Activated CD4-positive, alpha-beta T cell treated with anti-CD3 and anti-CD28 coated beads, Interleukin-2, amount 10 ng/mL, durations not matched to agents 7 days and 5 days (primary cell): Measurements from ENCODE around the gene PCF11. TPM values are rescaled to one million over a fixed set of nuclear protein-coding genes. Genes with fewer than 3 reads are reported as not detected.

Experiments used
- CTCF ChIA-PET: fragments of 350-600 bp; sonication (Branson Sonifier 250); formaldehyde crosslinking; loops from one replicate; lab custom pipeline; 2021; ENCODE audit warnings: antibody characterized with exemption; lab: Charles Lee
- POLR2A ChIA-PET: fragments of 350-600 bp; sonication (Branson Sonifier 250); formaldehyde crosslinking; loops from one replicate; lab custom pipeline; 2021; ENCODE audit warnings: antibody characterized with exemption; lab: Charles Lee
- DNase-seq: peaks from one replicate; pipeline ENCODE4 v3.0.0-alpha.2; 2020
- H3K27ac Mint-ChIP-seq: one replicate; pipeline ENCODE4 v1.8.0; 2021; ENCODE audit warnings: mild to moderate bottlenecking, moderate library complexity, mixed read lengths
- H3K27me3 Mint-ChIP-seq: one replicate; pipeline ENCODE4 v1.8.0; 2021; ENCODE audit warnings: mixed read lengths
- H3K36me3 Mint-ChIP-seq: one replicate; pipeline ENCODE4 v1.8.0; 2021; ENCODE audit warnings: low read depth, mixed read lengths
- H3K4me1 Mint-ChIP-seq: one replicate; pipeline ENCODE4 v1.8.0; 2021; ENCODE audit warnings: mixed read lengths
- H3K4me3 Mint-ChIP-seq: one replicate; pipeline ENCODE4 v1.8.0; 2021; ENCODE audit warnings: mild to moderate bottlenecking, moderate library complexity, mixed read lengths
- H3K9me3 Mint-ChIP-seq: one replicate; pipeline ENCODE4 v1.8.0; 2021; ENCODE audit warnings: mixed read lengths
- total RNA-seq, 2 experiments: library from RNA; stranded (reverse); gene quantifications; one replicate each; pipeline ENCODE4 v1.2.3, GENCODE V29; 2021

The PCF11 gene, protein sequence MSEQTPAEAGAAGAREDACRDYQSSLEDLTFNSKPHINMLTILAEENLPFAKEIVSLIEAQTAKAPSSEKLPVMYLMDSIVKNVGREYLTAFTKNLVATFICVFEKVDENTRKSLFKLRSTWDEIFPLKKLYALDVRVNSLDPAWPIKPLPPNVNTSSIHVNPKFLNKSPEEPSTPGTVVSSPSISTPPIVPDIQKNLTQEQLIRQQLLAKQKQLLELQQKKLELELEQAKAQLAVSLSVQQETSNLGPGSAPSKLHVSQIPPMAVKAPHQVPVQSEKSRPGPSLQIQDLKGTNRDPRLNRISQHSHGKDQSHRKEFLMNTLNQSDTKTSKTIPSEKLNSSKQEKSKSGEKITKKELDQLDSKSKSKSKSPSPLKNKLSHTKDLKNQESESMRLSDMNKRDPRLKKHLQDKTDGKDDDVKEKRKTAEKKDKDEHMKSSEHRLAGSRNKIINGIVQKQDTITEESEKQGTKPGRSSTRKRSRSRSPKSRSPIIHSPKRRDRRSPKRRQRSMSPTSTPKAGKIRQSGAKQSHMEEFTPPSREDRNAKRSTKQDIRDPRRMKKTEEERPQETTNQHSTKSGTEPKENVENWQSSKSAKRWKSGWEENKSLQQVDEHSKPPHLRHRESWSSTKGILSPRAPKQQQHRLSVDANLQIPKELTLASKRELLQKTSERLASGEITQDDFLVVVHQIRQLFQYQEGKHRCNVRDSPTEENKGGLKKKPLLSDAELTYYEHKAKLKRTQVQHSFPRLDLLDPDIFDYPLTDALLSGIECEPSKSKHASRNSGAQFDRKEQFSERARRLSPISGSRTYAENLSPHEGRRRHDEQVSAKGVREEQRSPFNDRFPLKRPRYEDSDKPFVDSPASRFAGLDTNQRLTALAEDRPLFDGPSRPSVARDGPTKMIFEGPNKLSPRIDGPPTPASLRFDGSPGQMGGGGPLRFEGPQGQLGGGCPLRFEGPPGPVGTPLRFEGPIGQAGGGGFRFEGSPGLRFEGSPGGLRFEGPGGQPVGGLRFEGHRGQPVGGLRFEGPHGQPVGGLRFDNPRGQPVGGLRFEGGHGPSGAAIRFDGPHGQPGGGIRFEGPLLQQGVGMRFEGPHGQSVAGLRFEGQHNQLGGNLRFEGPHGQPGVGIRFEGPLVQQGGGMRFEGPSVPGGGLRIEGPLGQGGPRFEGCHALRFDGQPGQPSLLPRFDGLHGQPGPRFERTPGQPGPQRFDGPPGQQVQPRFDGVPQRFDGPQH (N-terminal part only)
- 10 to 100 TPM; 76.7 to 89.3 TPM for total RNA-seq

GRCh38 chr11:83156996-83157593 is at the start of gene PCF11:
PCF11 (plus strand) TSS chr11:83157131; CDS start chr11:83157440, 309 bp downstream.
- POLR2A ChIA-PET = interaction anchor here (0.6 to 1.4 kb wide), 3 partner anchors 85 to 256 kb away, joined by 3 to 5 read pairs (median 3); partner anchors contain the start of genes DDIAS and RAB30
- no peaks in the 10 kb centered on the region for H3K27me3 Mint-ChIP-seq
- H3K27ac Mint-ChIP-seq = peak within 1 kb of the TSS; percentile 100
- peaks cover 35% of the 10 kb centered on the region for H3K4me1 Mint-ChIP-seq
- no peak for DNase-seq
- no peaks in the 10 kb centered on the region for H3K9me3 Mint-ChIP-seq
- H3K4me3 Mint-ChIP-seq = peak within 1 kb of the TSS; percentile 99
- H3K36me3 Mint-ChIP-seq = peaks cover 45% of the 10 kb centered on the region
- CTCF ChIA-PET = interaction anchor here (0.8 to 1.1 kb wide), 3 partner anchors 15 to 247 kb away, joined by 3 to 4 read pairs (median 3); partner anchors contain the start of gene RAB30

DNA sequence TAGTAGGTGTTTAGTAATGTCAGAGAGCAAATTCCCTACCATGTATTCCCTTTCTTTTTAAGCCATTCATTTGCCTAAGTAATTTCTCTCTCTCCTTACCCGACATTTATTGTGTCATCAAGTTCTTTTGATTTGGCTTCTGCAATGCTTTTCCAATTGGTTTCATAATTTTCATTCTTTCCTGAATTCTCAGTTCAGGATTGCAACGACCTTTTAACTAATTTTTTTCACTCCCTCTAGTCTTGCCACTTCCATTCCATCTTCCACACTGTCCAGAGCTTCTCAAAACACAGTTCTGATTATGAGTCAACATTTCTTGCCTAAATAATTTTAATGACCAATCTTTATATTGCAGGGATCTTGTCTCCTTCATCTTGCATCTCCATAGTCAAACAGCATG is 44.0 kb upstream of the PCF11 start:
- no peak for DNase-seq
- no peak overlapping the region for H3K4me3 Mint-ChIP-seq
- ChIA-PET CTCF (no interaction called here), POLR2A (no interaction called here)
- H3K27me3 Mint-ChIP-seq = peaks cover 2% of the 10 kb centered on the region
- H3K27ac Mint-ChIP-seq = no peak overlapping the region
- no peaks in the 10 kb centered on the region for H3K9me3 Mint-ChIP-seq
- peaks cover 2% of the 10 kb centered on the region for H3K36me3 Mint-ChIP-seq
- H3K4me1 Mint-ChIP-seq = peaks cover 25% of the 10 kb centered on the region

DNA sequence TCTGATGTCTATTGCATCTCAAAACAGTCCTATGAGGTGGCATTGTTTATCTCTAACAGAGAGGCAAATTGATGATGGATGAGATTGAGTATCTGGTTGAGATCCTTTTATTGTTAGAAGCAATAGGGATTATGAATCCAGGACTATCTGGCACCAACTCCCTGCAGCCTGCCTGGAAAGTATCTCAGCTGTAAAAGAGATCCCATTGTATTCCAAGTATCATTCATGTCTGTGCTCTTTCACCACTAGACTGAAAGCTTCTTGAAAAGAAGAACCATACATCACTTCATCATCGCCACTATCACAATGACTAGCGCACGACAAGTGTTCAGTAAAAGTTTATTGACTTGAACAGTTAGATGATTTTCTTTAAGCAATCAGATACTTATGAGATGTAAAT is 41.9 kb upstream of the PCF11 start:
- DNase-seq = no peak
- Mint-ChIP-seq H3K27ac (no peak overlapping the region), H3K9me3 (no peaks in the 10 kb centered on the region), H3K27me3 (no peaks in the 10 kb centered on the region), H3K4me1 (peaks cover 37% of the 10 kb centered on the region), H3K36me3 (peaks cover 2% of the 10 kb centered on the region), H3K4me3 (no peak overlapping the region)
- CTCF ChIA-PET = interaction anchor here (0.6 to 0.7 kb wide), 2 partner anchors 15 to 29 kb away, joined by 3 read pairs; no protein-coding TSS in a partner anchor
- POLR2A ChIA-PET = no interaction called here

GRCh38 chr11:83115551-83115950 is 41.4 kb upstream of the PCF11 start:
- Mint-ChIP-seq H3K4me1 (peaks cover 42% of the 10 kb centered on the region), H3K27me3 (no peaks in the 10 kb centered on the region), H3K27ac (no peak overlapping the region), H3K36me3 (peaks cover 2% of the 10 kb centered on the region), H3K9me3 (no peaks in the 10 kb centered on the region), H3K4me3 (no peak overlapping the region)
- ChIA-PET POLR2A (no interaction called here), CTCF (interaction anchor here (0.7 to 0.9 kb wide), 2 partner anchors 23 to 586 kb away, joined by 3 to 4 read pairs; no protein-coding TSS in a partner anchor)
- no peak for DNase-seq

DNA sequence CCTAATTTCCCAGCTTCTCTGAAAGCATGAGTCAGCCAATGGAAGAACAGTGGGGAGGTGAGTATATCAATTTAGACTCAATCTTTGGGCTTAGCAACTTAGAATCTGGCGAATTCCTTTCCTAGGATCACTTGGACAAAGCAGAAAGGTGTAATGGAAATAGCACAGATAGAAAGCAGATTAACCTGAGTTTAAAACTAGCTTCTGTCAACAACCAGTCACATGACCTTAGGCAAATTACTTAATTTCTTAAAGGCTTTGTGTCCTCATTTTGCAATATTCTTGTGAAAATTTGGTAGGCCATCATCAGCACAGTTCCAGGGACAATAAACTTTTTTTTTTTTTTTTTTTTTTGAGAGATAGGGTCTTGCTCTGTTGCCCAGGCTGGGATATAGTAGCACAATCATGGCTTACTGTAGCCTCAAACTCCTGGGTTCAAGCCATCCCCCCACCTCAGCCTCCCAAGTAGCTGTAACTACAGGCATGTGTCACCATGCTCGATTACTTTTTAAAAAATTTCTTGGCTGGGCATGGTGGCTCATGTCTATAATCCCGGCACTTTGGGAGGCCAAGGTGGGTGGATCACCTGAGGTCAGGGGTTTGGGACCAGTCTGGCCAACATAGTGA is 40.8 kb upstream of the PCF11 start:
- H3K4me1 Mint-ChIP-seq = peaks cover 44% of the 10 kb centered on the region

GRCh38 chr11:83118814-83119213 is 38.1 kb upstream of the PCF11 start:
- DNase-seq = no peak
- Mint-ChIP-seq H3K9me3 (no peaks in the 10 kb centered on the region), H3K27ac (peak overlapping the region; percentile 60), H3K4me1 (peaks cover 59% of the 10 kb centered on the region), H3K36me3 (peaks cover 2% of the 10 kb centered on the region), H3K4me3 (no peak overlapping the region), H3K27me3 (no peaks in the 10 kb centered on the region)
- CTCF ChIA-PET = no interaction called here
- POLR2A ChIA-PET = no interaction called here

More for the DNA sequence above, 40.8 kb upstream of the PCF11 start:
- POLR2A ChIA-PET = no interaction called here
- DNase-seq = no peak
- CTCF ChIA-PET = interaction anchor here (0.7 to 1.0 kb wide), 3 partner anchors 22 to 585 kb away, joined by 3 to 4 read pairs (median 3); no protein-coding TSS in a partner anchor
- H3K27ac Mint-ChIP-seq = peak overlapping the region; percentile 22
- peak overlapping the region; percentile 58 for H3K4me3 Mint-ChIP-seq
- H3K9me3 Mint-ChIP-seq = no peaks in the 10 kb centered on the region
- peaks cover 2% of the 10 kb centered on the region for H3K36me3 Mint-ChIP-seq
- no peaks in the 10 kb centered on the region for H3K27me3 Mint-ChIP-seq

DNA sequence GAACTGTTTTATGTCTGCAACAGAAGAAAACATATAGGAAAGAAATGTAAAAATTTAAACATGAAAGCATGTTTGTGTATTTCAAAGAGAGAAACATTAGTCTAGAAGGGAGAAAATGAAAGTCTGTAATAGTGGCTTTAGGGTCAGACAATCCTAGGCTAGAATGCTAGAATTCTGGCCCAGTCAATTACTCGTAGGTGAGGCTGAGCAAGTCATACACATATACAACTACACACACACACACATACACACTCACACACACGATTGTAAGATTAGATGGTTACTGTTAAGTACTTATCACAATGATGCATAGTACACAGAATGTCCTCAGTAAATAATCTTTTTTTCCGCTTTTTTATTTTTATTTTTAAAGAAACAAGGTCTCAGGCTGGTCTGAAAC is 37.7 kb upstream of the PCF11 start:
- H3K27me3 Mint-ChIP-seq = peaks cover 1% of the 10 kb centered on the region
- no peaks in the 10 kb centered on the region for H3K9me3 Mint-ChIP-seq
- H3K36me3 Mint-ChIP-seq = peaks cover 2% of the 10 kb centered on the region
- ChIA-PET CTCF (no interaction called here), POLR2A (no interaction called here)
- H3K27ac Mint-ChIP-seq = no peak overlapping the region
- DNase-seq = no peak
- no peak overlapping the region for H3K4me3 Mint-ChIP-seq
- peaks cover 59% of the 10 kb centered on the region for H3K4me1 Mint-ChIP-seq

GRCh38 chr11:83120327-83120726 is 36.6 kb upstream of the PCF11 start:
- H3K4me3 Mint-ChIP-seq = no peak overlapping the region
- no peak for DNase-seq
- H3K27ac Mint-ChIP-seq = no peak overlapping the region
- CTCF ChIA-PET = interaction anchor here (0.6 to 0.7 kb wide), 3 partner anchors 22 to 47 kb away, joined by 3 read pairs; no protein-coding TSS in a partner anchor
- H3K36me3 Mint-ChIP-seq = peaks cover 2% of the 10 kb centered on the region
- no peaks in the 10 kb centered on the region for H3K9me3 Mint-ChIP-seq
- peaks cover 55% of the 10 kb centered on the region for H3K4me1 Mint-ChIP-seq
- H3K27me3 Mint-ChIP-seq = peaks cover 3% of the 10 kb centered on the region
- POLR2A ChIA-PET = no interaction called here

DNA sequence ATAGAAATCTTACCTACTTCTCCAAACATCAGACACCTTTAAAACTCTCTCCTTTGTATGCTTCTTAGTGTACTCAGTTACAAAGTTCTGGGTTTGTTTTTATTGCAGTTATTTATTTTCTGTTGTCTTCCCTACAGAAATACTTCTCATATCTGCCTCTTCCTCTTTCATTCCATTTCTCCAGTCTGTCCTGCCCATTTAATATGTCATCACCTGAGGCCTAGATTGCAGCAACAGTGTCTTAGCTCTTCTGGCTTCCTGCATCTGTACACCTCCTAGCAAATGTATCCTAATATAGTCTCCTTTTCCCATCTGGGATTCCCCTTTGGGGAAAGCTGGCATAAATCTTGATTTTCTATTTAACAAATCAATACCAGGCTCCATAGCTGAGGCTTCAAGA is 34.9 kb upstream of the PCF11 start:
- ChIA-PET POLR2A (no interaction called here), CTCF (no interaction called here)
- no peak overlapping the region for H3K4me3 Mint-ChIP-seq
- no peak overlapping the region for H3K27ac Mint-ChIP-seq
- H3K4me1 Mint-ChIP-seq = peaks cover 42% of the 10 kb centered on the region
- H3K9me3 Mint-ChIP-seq = no peaks in the 10 kb centered on the region
- H3K27me3 Mint-ChIP-seq = peaks cover 3% of the 10 kb centered on the region
- peaks cover 2% of the 10 kb centered on the region for H3K36me3 Mint-ChIP-seq
- DNase-seq = no peak

DNA sequence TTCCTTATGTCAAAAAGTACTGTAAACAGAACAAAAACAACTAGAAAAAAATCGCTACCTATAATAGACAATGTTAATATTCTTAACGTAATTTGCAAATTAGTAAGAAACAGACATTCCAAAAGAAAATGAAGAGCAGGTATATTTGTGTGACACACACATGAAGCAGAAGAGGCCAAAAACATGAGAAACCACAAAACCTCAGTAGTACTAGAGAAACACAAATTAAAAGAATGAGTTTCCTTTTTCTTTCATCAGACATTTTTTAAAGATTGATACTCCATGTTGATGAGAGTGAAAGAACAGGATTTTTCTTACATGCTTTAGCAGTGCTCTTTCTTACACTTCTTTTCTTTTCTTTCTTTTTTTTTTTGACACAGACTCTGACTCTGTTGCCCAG is 34.2 kb upstream of the PCF11 start:
- POLR2A ChIA-PET = no interaction called here
- Mint-ChIP-seq H3K4me1 (peaks cover 35% of the 10 kb centered on the region), H3K27ac (no peak overlapping the region), H3K36me3 (no peaks in the 10 kb centered on the region), H3K9me3 (no peaks in the 10 kb centered on the region), H3K4me3 (no peak overlapping the region), H3K27me3 (peaks cover 3% of the 10 kb centered on the region)
- no peak for DNase-seq
- CTCF ChIA-PET = no interaction called here

DNA sequence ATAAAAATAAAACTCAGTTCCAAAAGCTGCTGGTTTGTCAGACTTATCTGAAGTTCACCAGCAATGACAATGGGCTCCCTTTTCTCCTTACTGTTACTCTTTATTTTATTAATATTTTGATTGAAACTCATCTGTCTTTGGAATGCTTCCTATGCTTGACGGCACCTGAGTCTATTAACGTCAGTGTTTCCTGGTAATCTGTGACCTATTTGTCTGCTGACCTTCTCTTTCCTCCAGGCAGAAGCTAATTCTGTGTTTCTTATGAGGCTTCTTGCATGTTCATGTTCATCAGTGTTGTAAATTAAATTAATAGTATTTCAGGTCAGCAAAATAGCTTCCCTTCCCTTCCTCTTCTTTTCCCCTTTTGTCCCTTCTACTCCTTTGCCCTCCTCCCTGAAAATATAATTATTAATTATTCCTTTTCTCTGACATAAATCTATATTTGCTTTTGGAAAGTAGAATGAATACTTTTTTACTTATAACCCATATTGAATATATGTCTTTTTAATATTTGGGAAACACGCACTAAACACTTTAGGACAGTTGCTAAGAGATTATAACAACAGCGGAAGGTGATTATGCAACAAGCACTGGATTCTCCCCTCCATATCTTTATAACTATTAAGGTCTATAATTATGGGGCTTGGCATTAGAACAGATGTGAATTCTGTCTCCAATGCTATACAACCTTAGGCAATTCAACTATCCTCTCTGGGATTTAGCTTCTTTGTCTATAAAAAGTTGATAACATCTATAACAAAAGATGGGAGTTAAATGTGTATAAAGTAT is 32.1 kb upstream of the PCF11 start:
- CTCF ChIA-PET = interaction anchor here (0.6 to 1.6 kb wide), 3 partner anchors 11 to 21 kb away, joined by 3 to 6 read pairs (median 4); no protein-coding TSS in a partner anchor
- no peak for DNase-seq
- Mint-ChIP-seq H3K27ac (no peak overlapping the region), H3K9me3 (no peaks in the 10 kb centered on the region), H3K4me1 (peaks cover 21% of the 10 kb centered on the region), H3K36me3 (no peaks in the 10 kb centered on the region), H3K4me3 (no peak overlapping the region), H3K27me3 (peaks cover 3% of the 10 kb centered on the region)
- POLR2A ChIA-PET = no interaction called here
